HG03139 (cell line): ENCODE results near the gene C11orf16.
"Not testable (repeated sequence)": the region's sequence is repeated elsewhere in the genome, so short reads cannot be mapped to it uniquely, and the experiment has no call there.

Source experiments
- ATAC-seq: cut with Tn5 transposase; IDR thresholded peaks from one replicate; pipeline ENCODE4 v1.9.1; 2021; ENCODE audit not compliant: unreplicated experiment

Gene C11orf16

GRCh38 chr11:8937159-8937558, 4.4 kb upstream of the C11orf16 start:
- no peak for ATAC-seq

- ATAC-seq: not testable (repeated sequence)
Observed at GRCh38 chr11:8935789-8936188, 3.0 kb upstream of the C11orf16 start.

- ATAC-seq: no peak
Observed at GRCh38 chr11:8934742-8935488, 2.2 kb upstream of the C11orf16 start.

- ATAC-seq: no peak
Observed at GRCh38 chr11:8933931-8934330, 1.2 kb upstream of the C11orf16 start.

- ATAC-seq: no peak
Observed at GRCh38 chr11:8930456-8931175, 2.1 kb downstream of the C11orf16 start.

- ATAC-seq: no peak
Observed at GRCh38 chr11:8928981-8929615, 3.6 kb downstream of the C11orf16 start.

GRCh38 chr11:8928205-8928604, 4.5 kb downstream of the C11orf16 start:
- ATAC-seq: no peak

- ATAC-seq: no peak
Observed at GRCh38 chr11:8927233-8927632, 5.5 kb downstream of the C11orf16 start.

- no peak for ATAC-seq
Observed at GRCh38 chr11:8926236-8926635, 6.5 kb downstream of the C11orf16 start.

- ATAC-seq: no peak
Observed at GRCh38 chr11:8925711-8926110, 7.0 kb downstream of the C11orf16 start.

GRCh38 chr11:8922691-8923090, 10.1 kb downstream of the C11orf16 start:
- no peak for ATAC-seq

GRCh38 chr11:8917157-8917825, 15.5 kb downstream of the C11orf16 start:
- no peak for ATAC-seq

GRCh38 chr11:8914661-8915018, 18.1 kb downstream of the C11orf16 start:
- no peak for ATAC-seq

- no peak for ATAC-seq
Observed at GRCh38 chr11:8913961-8914660, 18.6 kb downstream of the C11orf16 start.

- peak; percentile 68 for ATAC-seq
Observed at GRCh38 chr11:8911029-8911823, 21.5 kb downstream of the C11orf16 start, which contains the start of gene AKIP1. Gene AKIP1, plus strand, starts transcription at chr11:8911189. Its CDS starts 261 bp downstream, at chr11:8911450.

- ATAC-seq: peak; percentile 2
Observed at GRCh38 chr11:8910649-8911026, 22.1 kb downstream of the C11orf16 start.

- ATAC-seq: no peak
Observed at GRCh38 chr11:8908099-8908498, 24.6 kb downstream of the C11orf16 start.

GRCh38 chr11:8907116-8907515, 25.6 kb downstream of the C11orf16 start:
- no peak for ATAC-seq

GRCh38 chr11:8905528-8906165, 27.1 kb downstream of the C11orf16 start:
- no peak for ATAC-seq
